SH-SY5Y (cell line): ENCODE measurements around the gene CDA.

ENCODE experiments used
- GATA2 ChIP-seq: IDR thresholded peaks from 2 replicates; pipeline ENCODE4 v1.6.1; 2011; ENCODE audit warnings: mild to moderate bottlenecking, low read depth, low read length
- GATA3 ChIP-seq: IDR thresholded peaks from 2 replicates; pipeline ENCODE4 v1.6.1; 2011; ENCODE audit warnings: low read depth, mild to moderate bottlenecking, low read length, moderate library complexity

The CDA gene

DNA sequence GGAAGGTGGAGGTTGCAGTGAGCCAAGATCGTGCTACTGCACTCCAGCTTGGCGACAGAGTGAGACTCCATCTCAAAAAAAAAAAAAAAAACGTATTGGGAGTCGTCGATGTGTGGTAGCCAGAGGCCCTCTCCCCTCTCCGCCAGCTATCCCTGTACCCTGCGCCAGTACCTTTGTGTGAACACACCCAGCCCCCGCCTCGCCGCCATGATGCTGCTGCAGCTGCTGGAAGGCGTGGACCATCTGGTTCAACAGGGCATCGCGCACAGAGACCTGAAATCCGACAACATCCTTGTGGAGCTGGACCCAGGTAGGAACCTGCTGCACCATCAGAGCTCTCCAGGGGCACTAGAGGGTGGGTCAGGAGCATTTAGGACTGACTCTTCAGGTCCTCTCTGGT lies 56.5 kb downstream of the CDA start:
- no peak for TF ChIP-seq GATA2
- no peak for TF ChIP-seq GATA3

DNA sequence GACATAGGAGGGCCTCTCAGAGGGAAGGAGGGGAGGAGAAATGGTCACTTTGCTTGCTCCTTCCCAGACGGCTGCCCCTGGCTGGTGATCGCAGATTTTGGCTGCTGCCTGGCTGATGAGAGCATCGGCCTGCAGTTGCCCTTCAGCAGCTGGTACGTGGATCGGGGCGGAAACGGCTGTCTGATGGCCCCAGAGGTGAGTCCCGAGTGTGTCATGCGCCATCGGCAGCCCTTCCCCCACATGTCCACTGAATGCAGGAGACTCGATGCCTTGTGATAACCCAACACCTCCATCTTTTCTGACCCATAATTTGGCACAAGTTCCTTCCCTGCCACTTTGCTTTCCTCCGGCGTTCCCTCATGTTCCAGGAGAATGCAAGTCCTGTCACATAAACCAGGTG lies 59.5 kb downstream of the CDA start:
- TF ChIP-seq GATA3 (no peak), GATA2 (no peak)

DNA sequence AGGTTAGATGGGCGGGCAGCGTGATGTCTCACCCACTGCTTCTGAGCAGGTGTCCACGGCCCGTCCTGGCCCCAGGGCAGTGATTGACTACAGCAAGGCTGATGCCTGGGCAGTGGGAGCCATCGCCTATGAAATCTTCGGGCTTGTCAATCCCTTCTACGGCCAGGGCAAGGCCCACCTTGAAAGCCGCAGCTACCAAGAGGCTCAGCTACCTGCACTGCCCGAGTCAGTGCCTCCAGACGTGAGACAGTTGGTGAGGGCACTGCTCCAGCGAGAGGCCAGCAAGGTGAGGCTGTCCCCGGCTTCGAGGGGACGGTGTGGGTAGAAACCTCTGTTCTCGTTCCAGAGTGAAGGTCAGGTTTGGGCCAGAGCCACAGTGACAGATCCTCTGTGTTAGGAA lies 60.0 kb downstream of the CDA start:
- no peak for TF ChIP-seq GATA3
- TF ChIP-seq GATA2: no peak

DNA sequence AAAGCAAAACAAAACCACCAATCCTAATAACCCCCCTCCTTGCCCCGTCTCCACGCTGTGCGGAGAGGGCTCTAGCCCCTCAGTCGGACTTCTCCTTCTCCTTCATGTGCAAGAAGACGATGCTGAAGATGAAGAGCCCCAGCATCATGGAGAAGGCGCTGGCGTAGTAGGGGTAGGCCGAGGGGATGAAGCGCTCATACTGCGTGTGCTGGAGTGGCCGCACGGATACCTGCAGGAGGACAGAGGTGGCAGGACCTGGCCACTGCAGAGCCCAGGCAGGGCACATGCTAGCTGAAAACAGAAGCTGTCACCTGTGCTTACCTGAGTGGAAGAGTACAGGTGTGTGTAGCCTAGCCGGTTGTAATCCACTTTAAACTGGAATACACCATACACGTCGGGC lies 63.4 kb downstream of the CDA start:
- TF ChIP-seq GATA2 (no peak), GATA3 (no peak)

DNA sequence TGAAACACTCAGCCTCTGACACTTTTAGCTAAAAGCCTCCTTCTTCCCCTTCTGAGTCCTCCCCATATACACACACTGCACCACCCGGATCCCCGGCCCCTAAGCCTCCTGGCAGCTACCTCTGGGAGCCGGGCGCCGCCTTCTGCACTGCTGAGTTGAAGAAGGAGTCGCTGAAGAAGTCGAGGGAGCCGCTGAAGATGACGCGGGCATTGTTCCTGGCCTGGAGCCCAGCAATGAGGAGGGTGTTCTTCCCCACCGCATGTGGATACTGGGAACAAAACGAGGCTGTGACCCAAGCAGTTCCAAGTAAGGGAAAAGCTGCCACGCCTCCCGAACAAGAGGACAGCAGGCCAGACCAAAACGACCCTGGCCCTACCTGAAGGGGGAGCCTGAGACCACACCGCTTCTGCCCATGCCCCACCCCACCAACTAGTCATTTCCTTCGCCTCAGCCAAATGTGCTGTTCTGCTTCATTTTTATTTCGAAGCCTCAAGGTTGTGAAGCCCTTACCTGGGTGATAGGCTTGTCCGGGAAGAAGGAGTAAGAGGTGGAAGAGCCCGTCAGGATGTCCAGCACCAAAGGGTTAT lies 65.3 kb downstream of the CDA start:
- TF ChIP-seq GATA2 (no peak), GATA3 (no peak)

DNA sequence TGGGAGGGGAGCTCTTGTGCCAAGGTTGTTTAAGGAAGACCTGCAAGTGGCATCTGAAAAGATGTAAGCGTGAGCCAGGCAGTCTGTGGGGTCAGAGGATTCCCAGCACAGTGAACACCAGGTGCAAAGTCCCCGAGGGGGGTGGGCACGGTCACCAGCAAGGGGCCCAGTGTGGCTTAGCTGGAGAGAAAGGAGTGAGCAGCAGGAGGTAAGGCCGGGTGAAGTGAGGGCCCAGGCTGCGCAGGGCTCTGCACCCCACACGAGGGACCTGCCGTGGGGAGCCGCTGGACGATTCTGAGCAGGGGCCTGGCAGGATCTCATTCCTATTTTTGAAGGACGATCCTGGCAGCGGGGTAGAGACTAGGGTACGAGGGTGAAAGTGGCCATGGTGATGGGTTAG lies 68.1 kb downstream of the CDA start:
- TF ChIP-seq GATA2: no peak
- no peak for TF ChIP-seq GATA3

DNA sequence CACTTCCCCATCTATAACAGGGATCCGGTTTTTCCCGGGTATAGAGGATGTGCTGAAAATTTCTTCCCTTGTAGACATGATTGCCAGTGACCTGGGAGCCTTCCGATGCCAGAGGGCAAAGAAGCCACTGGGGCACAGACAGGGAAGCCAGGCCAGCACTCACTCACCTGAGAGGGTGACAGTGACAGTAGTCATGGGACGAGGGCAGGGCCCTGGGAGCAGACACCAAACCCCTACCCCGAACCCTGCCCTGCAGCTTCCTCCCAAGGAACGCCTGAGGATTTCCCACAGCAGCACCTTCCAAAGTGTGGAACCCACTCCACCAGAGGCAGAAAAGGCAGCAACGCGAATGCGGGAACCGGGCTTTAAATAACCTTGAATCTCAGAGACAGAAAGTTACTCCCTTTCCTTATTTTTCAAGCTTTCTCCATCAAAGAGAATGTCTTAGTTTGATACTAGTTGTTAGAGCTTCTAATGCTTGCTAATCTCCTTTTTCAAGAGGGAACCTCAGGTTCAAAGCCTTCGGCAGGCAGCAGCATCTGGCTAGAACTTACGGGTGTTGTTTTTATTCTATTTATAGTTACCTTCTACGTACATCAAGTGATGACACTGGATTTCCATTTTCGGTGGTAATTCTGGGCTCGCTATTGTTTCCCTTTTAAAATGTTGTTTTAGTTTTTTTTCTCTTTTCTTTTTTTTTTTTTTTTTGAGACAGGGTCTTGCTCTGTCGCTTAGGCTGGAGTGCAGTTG lies 69.4 kb downstream of the CDA start:
- no peak for TF ChIP-seq GATA3
- no peak for TF ChIP-seq GATA2

DNA sequence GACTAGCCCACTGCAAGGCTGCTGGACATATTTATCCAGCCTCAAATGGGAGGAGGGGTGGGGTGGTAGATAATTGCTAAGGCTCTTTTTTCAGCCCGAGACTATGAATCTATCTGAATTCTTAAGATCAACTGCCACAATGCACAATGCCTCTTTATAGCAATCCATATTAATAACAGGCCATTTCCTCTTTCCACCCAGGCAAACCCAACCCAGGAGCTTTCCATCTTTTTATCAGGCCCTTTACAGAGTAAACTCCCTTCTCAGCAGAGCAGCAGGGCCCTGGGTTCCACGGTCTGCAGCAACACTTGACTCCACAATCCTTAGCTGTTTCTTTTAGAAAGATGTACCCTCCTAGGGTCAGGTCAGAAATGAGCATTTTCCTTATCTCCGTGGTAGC lies 71.5 kb downstream of the CDA start:
- TF ChIP-seq GATA2 (no peak), GATA3 (no peak)

DNA sequence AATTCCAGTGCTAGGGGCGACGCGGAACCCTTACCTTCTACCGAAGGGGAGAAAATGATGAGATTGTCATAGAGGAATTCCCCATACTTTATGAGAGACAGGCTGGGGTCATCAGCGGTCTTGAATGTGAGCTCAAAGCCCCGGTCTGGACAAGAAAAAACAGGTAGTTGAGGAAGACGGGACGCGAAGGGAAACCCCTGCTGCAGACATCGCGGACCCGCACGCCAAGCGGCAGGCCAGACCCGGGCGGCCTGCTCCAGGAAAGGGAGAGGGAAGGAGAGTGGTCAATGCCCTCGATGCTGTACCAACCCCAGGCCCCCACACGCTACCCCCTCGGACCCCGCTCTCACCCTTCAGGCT lies 71.9 kb downstream of the CDA start:
- TF ChIP-seq GATA3 (no peak), GATA2 (no peak)

DNA sequence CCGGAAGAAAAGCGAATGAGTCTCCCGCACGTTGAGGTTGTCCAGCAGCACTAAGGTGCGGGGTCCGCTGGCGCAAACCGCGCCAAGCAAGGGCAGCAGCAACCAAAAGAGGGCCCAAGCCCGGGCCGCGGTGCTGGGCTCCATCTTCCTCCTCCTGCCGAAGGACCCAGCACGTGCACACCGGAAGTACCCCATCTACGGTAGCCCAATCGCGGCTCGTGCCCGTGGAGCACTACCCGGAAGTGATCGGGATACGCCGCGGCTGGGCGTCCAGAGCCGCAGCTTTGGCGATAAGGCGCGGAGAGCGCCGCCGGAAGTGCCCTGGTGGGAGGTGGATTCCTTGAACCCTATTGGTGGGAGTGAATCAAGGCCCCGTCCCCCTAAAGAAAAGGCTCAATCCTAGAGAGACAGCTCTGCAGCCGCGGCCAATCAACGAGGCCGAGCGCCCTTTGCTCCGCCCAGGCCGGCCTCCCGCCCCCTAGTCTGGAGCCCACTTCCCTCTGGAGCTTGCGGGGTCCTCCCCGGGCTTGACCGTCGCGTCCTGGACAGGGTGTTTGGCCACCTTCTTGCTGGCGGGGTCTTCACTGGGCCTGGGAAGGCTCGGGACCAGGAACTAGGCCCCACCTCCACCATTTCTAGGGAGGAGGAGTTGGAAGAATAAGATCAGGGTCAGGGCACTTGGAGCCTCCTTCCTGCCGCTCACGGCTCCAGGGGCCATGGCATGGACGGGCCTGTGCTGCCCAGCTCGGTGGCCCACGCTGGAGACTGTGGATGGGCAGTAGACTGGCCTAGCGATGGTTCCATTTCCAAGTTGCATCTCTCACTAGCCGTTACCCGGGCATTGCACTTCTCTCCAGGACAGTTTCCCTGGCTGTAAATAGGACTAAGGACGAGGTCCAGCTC lies 72.6 kb downstream of the CDA start, which contains the start of gene DDOST:
Gene DDOST (minus strand): TSS at position 163 of the 903 bp plus-strand sequence. CDS start 19 bp downstream, at position 144.
- no peak for TF ChIP-seq GATA3
- TF ChIP-seq GATA2: peak; percentile 77

DNA sequence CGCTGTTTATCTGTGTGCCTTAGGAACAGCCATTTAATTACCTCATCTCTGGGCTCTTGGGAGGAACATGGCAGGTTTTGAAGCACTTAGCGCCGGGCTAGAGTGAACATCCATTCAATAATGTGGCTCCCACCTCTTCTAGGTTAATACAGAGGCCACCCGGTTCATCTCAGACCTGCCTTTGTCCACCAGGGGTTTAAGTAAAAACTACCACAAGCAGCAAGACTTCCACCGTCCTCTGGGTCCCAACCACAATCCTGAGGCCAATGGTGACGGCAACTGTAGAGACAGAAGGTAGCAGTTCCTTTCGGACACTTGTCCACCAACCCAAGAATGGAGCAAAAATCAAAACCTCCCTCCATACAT lies 73.2 kb downstream of the CDA start:
- TF ChIP-seq GATA3 (no peak), GATA2 (no peak)

DNA sequence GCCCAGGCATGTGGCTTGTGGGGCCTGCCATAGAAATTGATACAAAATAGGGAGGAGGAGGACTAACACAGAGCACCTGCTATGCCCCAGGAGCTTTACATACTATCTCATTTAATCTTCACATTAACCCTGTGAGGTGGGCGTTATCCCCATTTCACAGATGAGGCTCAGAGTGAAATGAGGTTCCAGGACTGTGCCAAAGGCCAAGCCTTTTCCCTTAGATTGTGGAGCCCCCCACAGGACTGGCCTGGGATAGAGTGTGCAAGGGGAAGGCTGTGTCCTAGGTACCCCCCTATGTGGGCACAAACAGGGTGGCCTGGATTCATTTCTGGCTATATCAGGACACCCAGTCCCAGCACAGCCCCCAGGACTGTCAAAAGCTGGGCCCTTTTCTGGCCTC lies 74.5 kb downstream of the CDA start:
- TF ChIP-seq GATA3: no peak

DNA sequence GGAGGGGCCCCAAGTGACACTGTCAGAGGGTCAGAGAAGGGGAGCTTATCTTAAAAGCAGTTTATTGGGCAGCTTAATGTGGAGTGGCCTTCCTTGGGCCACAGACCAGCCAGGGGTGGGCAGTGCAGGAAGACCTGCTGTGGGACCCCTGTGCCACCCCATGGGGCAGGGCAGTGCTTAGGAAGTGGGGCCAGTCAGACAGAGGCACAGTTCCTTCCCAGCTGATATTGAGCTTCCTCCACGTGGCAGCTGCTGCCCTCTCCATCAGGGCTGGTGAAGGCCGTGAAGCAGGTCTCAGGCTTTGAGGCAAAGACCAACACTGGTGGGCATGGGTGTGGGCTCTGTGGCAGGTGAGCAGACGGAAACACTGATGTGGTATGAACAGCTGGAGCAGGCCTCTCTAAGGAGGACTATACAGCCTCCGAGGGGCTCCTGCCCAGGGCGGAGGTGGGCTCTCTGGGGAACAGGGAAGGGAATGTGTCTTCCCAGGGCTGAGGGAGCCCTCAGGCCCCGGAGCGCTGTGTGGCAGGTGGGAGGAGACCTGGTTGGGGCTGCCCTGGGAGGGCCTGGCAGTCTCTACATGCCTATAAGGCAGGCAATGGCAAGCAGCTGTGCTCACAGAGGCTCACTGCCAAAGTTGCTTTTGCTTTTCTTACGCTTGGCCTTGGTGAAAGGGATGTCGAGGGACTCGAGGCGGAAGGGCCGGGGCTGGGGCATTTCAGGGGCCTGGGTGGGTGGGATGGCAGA lies 75.2 kb downstream of the CDA start:
- TF ChIP-seq GATA3: no peak
- no peak for TF ChIP-seq GATA2

DNA sequence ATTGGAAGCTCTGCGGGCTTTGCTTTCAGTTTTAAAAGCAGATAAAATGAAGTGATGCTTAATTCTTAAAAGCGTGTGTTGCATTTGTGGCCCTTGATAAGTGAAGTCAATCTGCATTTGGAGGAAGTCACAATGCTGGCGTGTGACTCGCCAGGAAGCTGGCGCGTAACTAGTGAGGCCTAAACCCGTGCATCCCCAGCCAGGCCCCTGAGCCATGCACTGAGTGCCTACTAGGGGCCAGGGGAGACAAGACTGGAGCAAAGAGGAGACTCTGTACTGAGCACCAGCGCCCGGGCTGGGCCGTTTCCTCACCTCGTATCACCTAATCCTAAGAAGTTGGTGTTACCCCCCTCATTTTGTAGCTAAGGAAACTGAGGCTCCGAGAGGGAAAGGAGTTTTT lies 76.8 kb downstream of the CDA start:
- TF ChIP-seq GATA3 (no peak), GATA2 (no peak)

DNA sequence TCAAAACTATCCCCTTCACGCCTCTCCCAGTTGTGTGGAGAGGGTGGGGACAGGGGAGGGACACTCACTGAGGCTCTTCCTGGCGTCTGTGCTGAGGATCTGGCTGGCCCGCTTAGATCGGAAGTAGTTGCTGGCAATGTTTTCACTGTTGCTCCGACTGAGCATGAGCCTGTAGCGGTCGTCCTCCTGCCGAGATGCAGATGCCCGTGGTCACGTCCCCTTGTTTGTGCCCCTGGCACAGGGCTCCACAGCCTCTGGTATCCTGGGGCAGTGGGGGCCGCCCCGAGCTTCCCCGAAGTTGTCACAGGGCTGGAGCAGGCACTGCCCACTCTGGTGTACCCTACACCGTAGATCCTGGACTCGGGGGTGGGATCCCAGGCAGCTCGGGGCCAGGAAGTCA lies 77.2 kb downstream of the CDA start:
- TF ChIP-seq GATA3 (no peak), GATA2 (no peak)

DNA sequence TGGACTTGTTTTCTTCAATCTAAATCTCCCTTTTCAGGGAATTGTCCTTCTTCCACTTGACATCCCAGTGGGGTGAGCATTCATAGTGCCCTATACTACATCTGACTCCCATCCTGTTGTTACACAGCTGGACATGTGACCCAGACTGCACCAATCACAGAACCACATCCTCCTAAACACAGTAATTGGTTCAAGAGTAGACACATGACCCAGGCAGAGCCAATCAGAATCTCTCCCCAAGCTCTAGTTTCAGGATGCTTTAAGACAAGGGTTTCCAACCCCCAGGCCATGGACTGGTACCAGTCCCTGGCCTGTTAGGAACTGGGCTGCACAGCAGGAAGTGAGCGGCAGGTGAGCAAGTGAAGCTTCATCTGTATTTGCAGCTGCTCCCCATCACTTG lies 77.9 kb downstream of the CDA start:
- no peak for TF ChIP-seq GATA3
- TF ChIP-seq GATA2: no peak
